ELR (cell line): ENCODE measurements around the gene PLA2G2D.
A peak's percentile ranks its signal among the peaks of the same experiment; 100 is the strongest.

Experiments
- DNase-seq: peaks from one replicate; pipeline ENCODE4 v3.0.0-alpha.2; 2015; ENCODE audit warnings: low read depth

The PLA2G2D gene

GRCh38 chr1:20114021-20114648, 5.2 kb downstream of the PLA2G2D start:
- DNase-seq = no peak

GRCh38 chr1:20112279-20113000, 6.9 kb downstream of the PLA2G2D start:
- DNase-seq = peak; percentile 8

- no peak for DNase-seq
These were observed 7.9 kb downstream of the PLA2G2D start for GRCh38 chr1:20111452-20111851.

- peak; percentile 73 for DNase-seq
These were observed 8.7 kb downstream of the PLA2G2D start for GRCh38 chr1:20110679-20111078.

- DNase-seq = no peak
These were observed 10.0 kb downstream of the PLA2G2D start for GRCh38 chr1:20109223-20109856.

- no peak for DNase-seq
These were observed 10.8 kb downstream of the PLA2G2D start for GRCh38 chr1:20108366-20109123.

- no peak for DNase-seq
These were observed 11.5 kb downstream of the PLA2G2D start for GRCh38 chr1:20107796-20108195.

GRCh38 chr1:20107351-20107750, 12.0 kb downstream of the PLA2G2D start:
- DNase-seq = no peak

GRCh38 chr1:20105856-20106255, 13.5 kb downstream of the PLA2G2D start:
- DNase-seq = no peak

GRCh38 chr1:20102875-20103274, 16.5 kb downstream of the PLA2G2D start:
- DNase-seq = peak; percentile 64

GRCh38 chr1:20100632-20101355, 18.5 kb downstream of the PLA2G2D start:
- peak; percentile 64 for DNase-seq

- DNase-seq = no peak
These were observed 19.8 kb downstream of the PLA2G2D start for GRCh38 chr1:20099533-20099932.

- no peak for DNase-seq
These were observed 22.4 kb downstream of the PLA2G2D start for GRCh38 chr1:20096840-20097447.

GRCh38 chr1:20095564-20096434, 23.5 kb downstream of the PLA2G2D start:
- DNase-seq = no peak

GRCh38 chr1:20093940-20094391, 25.4 kb downstream of the PLA2G2D start:
- no peak for DNase-seq

GRCh38 chr1:20093303-20093702, 26.0 kb downstream of the PLA2G2D start:
- DNase-seq = no peak

GRCh38 chr1:20090641-20091040, 28.7 kb downstream of the PLA2G2D start:
- DNase-seq = no peak

GRCh38 chr1:20090119-20090518, 29.2 kb downstream of the PLA2G2D start:
- DNase-seq = no peak

GRCh38 chr1:20089328-20090077, 29.8 kb downstream of the PLA2G2D start:
- no peak for DNase-seq

- no peak for DNase-seq
These were observed 31.7 kb downstream of the PLA2G2D start for GRCh38 chr1:20087668-20088067.
